CD4-positive, alpha-beta T cell (primary cell): Measurements from ENCODE around the gene TMEM91. TPM values are rescaled to one million over a fixed set of nuclear protein-coding genes. Genes with fewer than 3 reads are reported as not detected.
"Not testable (repeated sequence)": the region's sequence is repeated elsewhere in the genome, so short reads cannot be mapped to it uniquely, and the experiment has no call there.

Experiments
- ATAC-seq: fragments of 200-7000 bp; cut with Tn5 transposase; one replicate; pipeline ENCODE4 v1.10.0; 2022; ENCODE audit warnings: mild to moderate bottlenecking; ENCODE audit not compliant: poor library complexity
- CTCF ChIA-PET: fragments of 350-600 bp; sonication (Branson Sonifier 250); formaldehyde crosslinking; loops from one replicate; lab custom pipeline; 2021; ENCODE audit warnings: antibody characterized with exemption, inconsistent platforms; lab: Charles Lee
- POLR2A ChIA-PET: fragments of 350-600 bp; sonication (Branson Sonifier 250); formaldehyde crosslinking; loops from one replicate; lab custom pipeline; 2021; ENCODE audit warnings: antibody characterized with exemption, inconsistent platforms; lab: Charles Lee
- DNase-seq, 14 experiments: peaks; one replicate each; pipeline ENCODE4 v3.0.0-alpha.2; 2013 to 2020; ENCODE audit warnings: mixed read lengths in 2 of 14
- H3K27ac ChIP-seq, 2 donors: one replicate each; pipeline versions ENCODE4 v1.5.1 to v1.7.0; 2013; ENCODE audit warnings: low read length in 2 of 2, low read depth in 1 of 2, mild to moderate bottlenecking in 1 of 2
- H3K27me3 ChIP-seq, 2 experiments: 1 replicate in 1 of 2; 2 replicates in 1 of 2; pipeline versions ENCODE4 v1.6.1 to v1.7.0; 2013; ENCODE audit warnings: low read length in 2 of 2, control low read depth in 1 of 2, mild to moderate bottlenecking in 1 of 2, moderate library complexity in 1 of 2; ENCODE audit not compliant: insufficient read depth in 2 of 2, control insufficient read depth in 1 of 2
- H3K36me3 ChIP-seq: one replicate; pipeline ENCODE4 v1.6.1; 2013; ENCODE audit warnings: low read length, control low read depth; ENCODE audit not compliant: insufficient read depth
- H3K4me1 ChIP-seq: one replicate; pipeline ENCODE4 v1.6.1; 2013; ENCODE audit warnings: low read length, control low read depth; ENCODE audit not compliant: insufficient read depth
- H3K4me3 ChIP-seq: one replicate; pipeline ENCODE4 v1.5.1; 2013; ENCODE audit warnings: mild to moderate bottlenecking, low read length, moderate library complexity
- H3K9me3 ChIP-seq, 2 experiments: 1 replicate in 1 of 2; 2 replicates in 1 of 2; pipeline versions ENCODE4 v1.6.1 to v1.7.0; 2013; ENCODE audit warnings: low read length in 2 of 2, mild to moderate bottlenecking in 2 of 2, control low read depth in 1 of 2, moderate library complexity in 1 of 2; ENCODE audit not compliant: control insufficient read depth in 1 of 2, insufficient read depth in 1 of 2
- H3K27ac Mint-ChIP-seq: one replicate; pipeline ENCODE4 v1.8.0; 2020; ENCODE audit warnings: mixed read lengths
- H3K27me3 Mint-ChIP-seq: one replicate; pipeline ENCODE4 v1.8.0; 2021; ENCODE audit warnings: mixed read lengths
- H3K36me3 Mint-ChIP-seq: one replicate; pipeline ENCODE4 v1.8.0; 2021; ENCODE audit warnings: low read depth, mixed read lengths
- H3K4me1 Mint-ChIP-seq: one replicate; pipeline ENCODE4 v1.8.0; 2021; ENCODE audit warnings: low read depth, mixed read lengths
- H3K4me3 Mint-ChIP-seq: one replicate; pipeline ENCODE4 v1.8.0; 2020; ENCODE audit warnings: mild to moderate bottlenecking, mixed read lengths
- H3K9me3 Mint-ChIP-seq: one replicate; pipeline ENCODE4 v1.8.0; 2020; ENCODE audit warnings: mixed read lengths
- intact Hi-C, 2 experiments: fragments of 100-400 bp; cut with DNase I in 1 of 2; cut with micrococcal nuclease in 1 of 2; formaldehyde crosslinking; loops; one replicate each; pipeline versions ENCODE4 v1.15.1 to v1.9.0; 2023 to 2025; cut with DNase I, micrococcal nuclease
- total RNA-seq, 174 experiments: library from RNA in 2 of 174; stranded (reverse) in 2 of 174; gene quantifications; one replicate each; pipeline ENCODE4 v1.2.3 and lab custom pipeline; 2021 to 2026
- TF ChIP-seq, protein P1 (sequence below): fragments of 200-600 bp; IDR thresholded peaks from one replicate; pipeline ENCODE4 v1.8.0; 2022; ENCODE audit warnings: antibody characterized with exemption, mild to moderate bottlenecking

TMEM91 gene
- total RNA-seq, 2 experiments from 2014 or later, result 6.8 to 7.7 TPM

DNA sequence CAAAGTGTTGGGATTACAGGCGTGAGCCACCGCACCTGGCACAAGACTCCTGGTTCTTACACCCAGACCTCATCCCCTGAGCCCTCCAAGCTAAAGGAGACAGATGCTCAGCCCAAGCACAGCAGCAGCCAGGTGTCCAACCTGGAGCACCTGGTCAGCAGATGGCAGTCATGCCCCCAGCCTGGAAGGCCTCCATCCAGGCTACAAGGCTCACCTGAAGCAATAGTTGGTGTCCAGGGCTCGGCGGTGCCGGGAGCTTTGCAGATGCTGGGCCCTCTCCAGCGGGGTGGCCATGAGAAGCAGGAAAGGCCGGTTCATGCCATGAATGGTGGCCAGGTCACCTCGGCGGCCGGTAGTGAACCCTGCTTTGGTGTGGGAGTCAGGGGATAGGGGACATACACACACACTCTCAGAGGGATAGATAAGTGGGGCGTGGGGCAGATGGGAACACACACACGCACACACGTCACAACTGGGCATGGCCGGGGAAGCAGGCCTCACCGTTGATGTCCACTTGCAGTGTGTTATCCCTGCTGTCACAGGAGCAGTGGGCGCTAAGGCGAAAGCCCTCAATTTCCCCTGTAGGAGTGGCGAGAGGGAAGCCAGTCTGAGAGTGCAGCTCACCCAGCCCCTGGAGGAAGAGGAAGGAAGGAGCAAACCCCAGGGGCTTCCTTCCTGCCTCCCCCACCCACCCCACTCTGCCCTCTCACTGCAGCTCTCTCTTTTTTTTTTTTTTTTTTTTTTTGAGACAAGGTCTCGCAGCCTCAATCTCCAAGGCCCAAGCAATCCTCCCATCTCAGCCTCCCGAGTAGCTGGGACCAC, 34.5 kb upstream of the TMEM91 start:
- DNase-seq (peak in 4 of 14 experiments; percentile 39 to 61 (median 42)), ATAC-seq (peak; percentile 45)
- TF ChIP-seq, protein P1, sequence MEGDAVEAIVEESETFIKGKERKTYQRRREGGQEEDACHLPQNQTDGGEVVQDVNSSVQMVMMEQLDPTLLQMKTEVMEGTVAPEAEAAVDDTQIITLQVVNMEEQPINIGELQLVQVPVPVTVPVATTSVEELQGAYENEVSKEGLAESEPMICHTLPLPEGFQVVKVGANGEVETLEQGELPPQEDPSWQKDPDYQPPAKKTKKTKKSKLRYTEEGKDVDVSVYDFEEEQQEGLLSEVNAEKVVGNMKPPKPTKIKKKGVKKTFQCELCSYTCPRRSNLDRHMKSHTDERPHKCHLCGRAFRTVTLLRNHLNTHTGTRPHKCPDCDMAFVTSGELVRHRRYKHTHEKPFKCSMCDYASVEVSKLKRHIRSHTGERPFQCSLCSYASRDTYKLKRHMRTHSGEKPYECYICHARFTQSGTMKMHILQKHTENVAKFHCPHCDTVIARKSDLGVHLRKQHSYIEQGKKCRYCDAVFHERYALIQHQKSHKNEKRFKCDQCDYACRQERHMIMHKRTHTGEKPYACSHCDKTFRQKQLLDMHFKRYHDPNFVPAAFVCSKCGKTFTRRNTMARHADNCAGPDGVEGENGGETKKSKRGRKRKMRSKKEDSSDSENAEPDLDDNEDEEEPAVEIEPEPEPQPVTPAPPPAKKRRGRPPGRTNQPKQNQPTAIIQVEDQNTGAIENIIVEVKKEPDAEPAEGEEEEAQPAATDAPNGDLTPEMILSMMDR, result peak; percentile 28
- Histone ChIP-seq H3K27me3 (no peaks in the 10 kb centered on the region), H3K9me3 (no peaks in the 10 kb centered on the region), H3K4me1 (peaks cover 60% of the 10 kb centered on the region), H3K27ac (no peak overlapping the region), H3K36me3 (peaks cover 84% of the 10 kb centered on the region), H3K4me3 (no peak overlapping the region)
- ChIA-PET CTCF (interaction anchor here (2.2 kb wide), 2 partner anchors 10 to 13 kb away, joined by 4 to 12 read pairs; no protein-coding TSS in a partner anchor), POLR2A (interaction anchor here (1.1 to 2.9 kb wide), 2 partner anchors 11 to 22 kb away, joined by 4 to 16 read pairs; partner anchors contain the start of genes B9D2 and TGFB1)
- no peaks in the 10 kb centered on the region for H3K27me3 Mint-ChIP-seq
- peaks cover 84% of the 10 kb centered on the region for H3K36me3 Mint-ChIP-seq
- intact Hi-C loops, result no loop called here
- no peaks in the 10 kb centered on the region for H3K9me3 Mint-ChIP-seq
- peak overlapping the region; percentile 58 for H3K4me3 Mint-ChIP-seq
- H3K4me1 Mint-ChIP-seq, result peaks cover 45% of the 10 kb centered on the region
- H3K27ac Mint-ChIP-seq, result peak overlapping the region; percentile 70

DNA sequence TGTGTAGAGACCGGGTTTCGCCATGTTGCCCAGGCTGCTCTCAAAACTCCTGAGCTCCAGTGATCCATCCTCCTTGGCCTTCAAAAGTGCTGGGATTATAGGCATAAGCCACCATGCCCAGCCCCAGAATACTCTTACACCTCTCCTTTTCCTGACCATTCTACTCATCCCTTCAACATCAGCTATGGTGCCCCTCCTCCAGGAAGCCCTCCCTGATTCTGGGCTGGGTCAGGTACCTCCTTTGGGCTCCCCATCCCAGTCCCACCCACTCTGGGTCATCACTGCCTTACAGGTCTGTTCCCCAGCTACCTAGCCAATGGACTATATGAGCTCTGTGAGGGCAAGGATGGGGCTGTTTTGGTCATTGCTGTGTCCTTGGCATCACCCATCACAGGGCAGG, 32.2 kb upstream of the TMEM91 start:
- Mint-ChIP-seq H3K36me3 (peaks cover 85% of the 10 kb centered on the region), H3K4me3 (no peak overlapping the region), H3K27me3 (no peaks in the 10 kb centered on the region), H3K27ac (peak overlapping the region; percentile 70), H3K4me1 (peaks cover 52% of the 10 kb centered on the region), H3K9me3 (no peaks in the 10 kb centered on the region)
- intact Hi-C loops, result no loop called here
- ATAC-seq (no peak), DNase-seq (no peak)
- no peaks in the 10 kb centered on the region for H3K27me3 ChIP-seq
- peaks cover 78% of the 10 kb centered on the region for H3K4me1 ChIP-seq
- H3K4me3 ChIP-seq, result no peak overlapping the region
- CTCF ChIA-PET, result interaction anchor here (1.1 kb wide), 1 partner anchor 16 kb away, joined by 3 read pairs; no protein-coding TSS in a partner anchor
- peaks cover 75% of the 10 kb centered on the region for H3K36me3 ChIP-seq
- peak overlapping the region; percentile 5 to 42 for H3K27ac ChIP-seq
- TF ChIP-seq, protein P1, result no peak
- H3K9me3 ChIP-seq, result no peaks in the 10 kb centered on the region
- POLR2A ChIA-PET, result interaction anchor here (1.2 to 1.5 kb wide), 2 partner anchors 15 to 20 kb away, joined by 3 to 5 read pairs; partner anchors contain the start of gene B9D2

DNA sequence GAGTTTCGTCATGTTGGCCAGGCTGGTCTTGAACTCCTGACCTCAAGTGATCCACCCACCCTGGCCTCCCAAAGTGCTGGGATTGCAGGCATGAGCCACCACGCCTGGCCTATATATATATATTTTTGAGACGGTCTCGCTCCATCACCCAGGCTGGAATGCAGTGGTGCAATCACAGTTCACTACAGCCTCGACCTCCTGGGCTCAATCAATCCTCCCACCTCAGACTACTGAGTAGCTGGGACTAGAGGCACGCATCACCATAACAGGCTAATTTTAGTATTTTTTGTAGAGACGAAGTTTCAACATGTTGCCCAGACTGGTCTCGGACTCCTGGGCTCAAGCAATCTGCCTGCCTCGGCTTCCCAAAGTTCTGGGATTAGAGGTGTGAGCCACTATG, 29.4 kb upstream of the TMEM91 start:
- H3K27ac Mint-ChIP-seq, result peak overlapping the region; percentile 38
- H3K4me3 ChIP-seq, DNase-seq, H3K9me3 Mint-ChIP-seq, ATAC-seq, H3K27ac ChIP-seq, CTCF ChIA-PET, H3K9me3 ChIP-seq, H3K27me3 ChIP-seq, intact Hi-C loops, H3K27me3 Mint-ChIP-seq: not testable (repeated sequence)
- POLR2A ChIA-PET, result interaction anchor here (1.0 to 9.7 kb wide), 3 partner anchors 17 to 84 kb away, joined by 3 to 106 read pairs (median 3); partner anchors contain the start of gene B9D2
- Histone ChIP-seq H3K36me3 (peaks cover 52% of the 10 kb centered on the region), H3K4me1 (peaks cover 84% of the 10 kb centered on the region)
- H3K4me3 Mint-ChIP-seq, result peak overlapping the region; percentile 48
- peaks cover 67% of the 10 kb centered on the region for H3K4me1 Mint-ChIP-seq
- H3K36me3 Mint-ChIP-seq, result peaks cover 85% of the 10 kb centered on the region
